Coronary artery (tissue), 2 donors: ENCODE measurements around the gene AHNAK2.

Experiments
- DNase-seq: peaks from one replicate; pipeline ENCODE4 v3.0.0-alpha.2; 2017; ENCODE audit warnings: low spot score
- H3K27ac ChIP-seq, 2 donors: fragments of 200-600 bp; sonication (generic); one replicate each; pipeline ENCODE4 v1.5.1; 2016 to 2019
- H3K4me3 ChIP-seq: fragments of 200-600 bp; sonication (generic); 2 replicates; pipeline ENCODE4 v1.5.1; 2016; ENCODE audit warnings: mild to moderate bottlenecking, moderate library complexity
- TF ChIP-seq, protein P1 (sequence below): fragments of 200-600 bp; sonication (generic); IDR thresholded peaks from one replicate; pipeline ENCODE4 v1.5.1; 2019; ENCODE audit warnings: antibody characterized with exemption

The AHNAK2 gene

DNA sequence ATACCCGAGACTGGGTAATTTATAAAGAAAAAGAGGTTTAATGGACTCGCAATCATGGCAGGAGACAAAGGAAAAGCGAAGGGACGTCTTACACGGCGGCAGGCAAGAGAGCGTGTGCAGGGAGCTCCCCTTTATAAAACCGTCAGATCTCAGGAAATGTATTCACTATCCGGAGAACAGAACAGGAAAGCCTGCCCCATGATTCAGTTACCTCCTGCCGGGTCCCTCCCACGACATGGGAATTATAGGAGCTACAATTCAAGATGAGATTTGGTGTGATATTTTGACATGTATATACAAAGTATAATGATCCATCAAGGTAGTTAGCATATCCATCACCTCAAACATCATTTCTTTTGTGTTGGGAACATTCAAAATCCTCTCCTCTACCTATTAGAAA lies 45.0 kb upstream of the AHNAK2 start:
- DNase-seq, result no peak
- H3K27ac ChIP-seq, result no peak overlapping the region
- H3K4me3 ChIP-seq, result no peak overlapping the region
- TF ChIP-seq, protein P1, sequence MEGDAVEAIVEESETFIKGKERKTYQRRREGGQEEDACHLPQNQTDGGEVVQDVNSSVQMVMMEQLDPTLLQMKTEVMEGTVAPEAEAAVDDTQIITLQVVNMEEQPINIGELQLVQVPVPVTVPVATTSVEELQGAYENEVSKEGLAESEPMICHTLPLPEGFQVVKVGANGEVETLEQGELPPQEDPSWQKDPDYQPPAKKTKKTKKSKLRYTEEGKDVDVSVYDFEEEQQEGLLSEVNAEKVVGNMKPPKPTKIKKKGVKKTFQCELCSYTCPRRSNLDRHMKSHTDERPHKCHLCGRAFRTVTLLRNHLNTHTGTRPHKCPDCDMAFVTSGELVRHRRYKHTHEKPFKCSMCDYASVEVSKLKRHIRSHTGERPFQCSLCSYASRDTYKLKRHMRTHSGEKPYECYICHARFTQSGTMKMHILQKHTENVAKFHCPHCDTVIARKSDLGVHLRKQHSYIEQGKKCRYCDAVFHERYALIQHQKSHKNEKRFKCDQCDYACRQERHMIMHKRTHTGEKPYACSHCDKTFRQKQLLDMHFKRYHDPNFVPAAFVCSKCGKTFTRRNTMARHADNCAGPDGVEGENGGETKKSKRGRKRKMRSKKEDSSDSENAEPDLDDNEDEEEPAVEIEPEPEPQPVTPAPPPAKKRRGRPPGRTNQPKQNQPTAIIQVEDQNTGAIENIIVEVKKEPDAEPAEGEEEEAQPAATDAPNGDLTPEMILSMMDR, result no peak

DNA sequence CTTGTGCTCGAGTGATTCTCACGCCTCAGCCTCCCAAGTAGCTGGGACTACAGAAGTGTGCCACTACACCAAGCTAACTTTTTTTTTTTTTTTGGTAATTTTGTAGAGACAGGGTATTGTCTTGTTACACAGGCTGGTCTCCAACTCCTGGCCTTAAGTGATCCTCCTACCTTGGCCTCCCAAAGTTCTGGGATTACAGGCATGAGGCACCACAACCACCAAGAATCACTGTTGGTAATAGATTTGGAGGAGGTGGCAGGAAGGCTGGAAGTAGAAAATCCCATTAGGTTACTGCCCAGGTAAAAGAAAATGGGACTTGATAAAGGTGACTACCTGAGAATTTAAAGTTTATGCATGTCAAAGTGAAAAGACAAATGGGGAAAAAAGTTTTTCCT lies 44.1 kb upstream of the AHNAK2 start:
- H3K4me3 ChIP-seq, result no peak overlapping the region
- TF ChIP-seq, protein P1, result no peak
- no peak for DNase-seq
- no peak overlapping the region for H3K27ac ChIP-seq

DNA sequence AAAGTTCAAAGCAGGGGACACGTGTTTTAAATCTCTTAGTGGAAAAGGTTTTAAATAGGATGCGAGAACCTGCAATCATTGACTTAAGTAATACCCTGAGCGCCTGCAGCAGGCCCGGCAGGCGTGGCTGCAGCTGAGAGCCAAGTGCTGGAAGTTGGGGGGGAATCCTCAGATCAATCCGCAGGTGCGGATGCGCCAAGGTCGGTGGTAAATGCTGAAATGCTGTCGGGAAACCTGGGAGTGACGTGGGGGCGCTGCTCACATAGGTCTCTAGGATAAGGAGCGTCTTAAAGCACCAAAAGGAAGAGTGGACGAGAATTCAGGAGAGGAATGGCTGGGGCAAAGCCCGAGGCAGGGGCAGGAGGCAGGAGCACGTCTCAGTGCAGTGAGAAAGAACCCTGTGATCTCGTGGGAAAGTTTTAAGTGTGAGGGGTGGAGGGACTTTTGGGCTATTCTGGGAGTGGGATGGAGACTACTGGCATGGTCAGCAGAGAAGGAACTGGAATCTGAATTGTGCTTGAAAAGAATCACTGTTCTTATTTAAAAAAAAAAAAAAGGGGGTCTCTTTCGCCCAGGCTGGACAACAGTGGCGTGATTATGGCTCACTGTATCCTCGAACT lies 43.6 kb upstream of the AHNAK2 start:
- Histone ChIP-seq H3K27ac (peak overlapping the region; percentile 64 to 67), H3K4me3 (peak overlapping the region; percentile 71)
- TF ChIP-seq, protein P1, result no peak
- DNase-seq, result no peak

DNA sequence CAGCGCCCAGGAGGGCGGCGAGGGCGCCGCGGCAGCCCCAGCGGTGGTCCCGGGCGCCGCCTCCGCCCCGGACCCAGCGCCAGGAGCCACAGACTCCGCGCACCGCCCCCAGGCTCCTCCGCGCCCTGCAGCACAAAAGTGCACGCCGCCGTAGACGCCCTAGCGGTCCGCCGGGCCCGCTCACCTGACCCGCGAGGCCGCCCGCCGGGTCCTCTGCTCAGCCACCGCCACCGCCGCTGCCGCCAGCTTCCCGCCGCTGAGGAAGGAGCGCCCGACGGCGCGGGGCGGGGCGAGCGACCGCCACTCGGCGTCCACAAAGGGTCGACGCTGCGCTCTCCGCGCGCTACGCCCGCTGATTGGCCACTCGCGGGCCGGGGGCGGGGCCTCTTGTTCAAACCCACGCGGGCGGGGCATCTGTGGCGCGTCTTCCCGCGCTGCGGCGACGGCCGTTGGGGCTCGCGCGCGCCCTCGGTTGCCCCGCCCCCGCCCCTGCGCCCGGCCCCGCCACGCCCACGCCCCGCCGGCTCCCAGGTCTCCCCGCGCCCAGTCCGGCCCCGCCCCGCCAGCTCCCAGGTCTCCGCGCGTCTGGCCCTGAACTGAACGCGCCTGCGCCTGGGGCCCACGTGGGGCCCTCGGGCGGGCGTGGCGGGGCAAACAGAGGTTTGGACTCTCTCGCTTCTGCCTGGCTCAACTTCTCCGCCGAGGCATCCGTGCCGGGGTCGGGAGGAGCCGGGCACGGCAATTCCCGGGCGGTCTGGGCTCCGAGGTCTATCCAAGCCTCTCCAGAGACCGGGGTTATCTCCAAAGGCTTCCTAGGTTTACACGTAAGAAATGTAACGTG lies 42.9 kb upstream of the AHNAK2 start, which contains the start of gene CDCA4:
TSS of gene CDCA4 (minus strand) at position 269 of the 841 bp plus-strand sequence. CDS start 9,154 bp downstream, outside the sequence.
- peak; percentile 97 for DNase-seq
- peak within 1 kb of the TSS; percentile 88 for H3K4me3 ChIP-seq
- peak within 1 kb of the TSS; percentile 64 to 74 for H3K27ac ChIP-seq
- TF ChIP-seq, protein P1, result no peak

DNA sequence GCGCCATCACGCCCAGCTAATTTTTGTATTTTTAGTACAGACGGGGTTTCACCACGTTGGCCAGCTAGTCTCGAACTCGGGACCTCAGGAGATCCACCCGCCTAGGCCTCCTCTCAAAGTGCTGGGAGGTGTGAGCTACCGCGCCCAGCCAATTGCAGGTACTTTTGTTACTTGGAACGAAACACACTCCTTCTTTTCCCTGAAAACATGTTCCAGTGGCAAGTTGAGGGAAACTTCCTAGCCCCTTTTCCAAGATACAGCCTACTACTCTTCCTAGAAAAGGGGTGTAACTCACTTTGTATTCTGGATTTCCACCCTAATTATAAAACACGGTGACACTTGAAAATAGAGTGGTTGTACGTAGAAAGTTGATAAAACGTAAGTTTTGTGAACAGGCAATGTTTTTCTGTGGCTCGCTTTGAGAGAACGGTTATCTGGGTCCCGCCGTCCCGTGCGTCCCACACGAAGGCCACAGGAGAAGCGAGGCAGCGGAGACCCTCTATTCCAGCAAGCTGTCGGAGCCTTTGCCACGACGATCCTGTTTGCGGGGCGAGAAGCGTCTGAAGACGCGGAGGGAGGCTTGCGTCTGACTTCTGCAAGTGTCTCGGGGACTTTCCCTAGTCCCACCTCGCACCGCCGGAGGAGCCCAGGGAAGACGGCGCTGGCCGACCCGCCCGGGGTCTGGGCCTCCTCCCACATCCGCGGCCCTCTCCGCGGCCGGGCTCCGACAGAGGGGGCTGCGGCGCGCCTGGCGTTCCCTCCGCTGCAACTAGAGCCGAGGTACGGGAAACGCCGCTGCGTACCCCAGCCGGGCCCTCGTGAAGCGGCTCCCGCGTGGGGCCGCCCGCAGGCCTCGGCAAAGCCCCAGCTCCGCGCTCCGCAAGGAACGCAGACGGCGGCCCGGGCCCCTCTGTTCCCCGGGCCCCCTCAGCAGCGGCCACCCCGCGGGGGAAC lies 42.0 kb upstream of the AHNAK2 start:
- Histone ChIP-seq H3K27ac (peak overlapping the region; percentile 36 to 74), H3K4me3 (peak overlapping the region; percentile 88)
- TF ChIP-seq, protein P1, result no peak
- DNase-seq, result no peak

DNA sequence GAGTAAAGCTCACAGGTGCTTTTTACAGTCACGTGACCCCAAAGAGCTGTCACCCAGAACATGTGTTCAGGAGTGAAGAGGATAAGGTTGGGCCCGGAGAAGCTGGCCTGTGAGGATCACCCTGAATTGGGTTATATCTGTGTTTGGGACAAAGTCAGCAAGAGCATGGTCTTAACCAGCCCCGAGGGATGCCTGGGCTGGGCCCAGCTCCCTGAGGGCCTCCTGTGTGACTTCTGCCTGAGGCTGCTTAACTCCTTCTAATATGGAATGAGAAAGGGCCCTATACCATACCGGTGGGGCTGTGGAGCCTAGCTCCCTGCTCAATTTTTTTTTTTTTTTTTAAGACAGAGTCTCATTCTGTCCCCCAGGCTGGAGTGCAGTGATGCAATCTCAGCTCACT lies 40.2 kb upstream of the AHNAK2 start:
- Histone ChIP-seq H3K4me3 (no peak overlapping the region), H3K27ac (no peak overlapping the region)
- DNase-seq, result no peak
- TF ChIP-seq, protein P1, result no peak
